NCI-H1436 treated with DMSO at 0.1 percent for 48 hours (cell line): ENCODE results near the gene CDKN2D.
"Not testable (repeated sequence)": the region's sequence is repeated elsewhere in the genome, so short reads cannot be mapped to it uniquely, and the experiment has no call there.

Source experiments
- DNase-seq: peaks from one replicate; lab custom pipeline; 2025; lab: John Stamatoyannopoulos, UW

CDKN2D gene

GRCh38 chr19:10580979-10581631, 12.3 kb upstream of the CDKN2D start:
- peak; percentile 62 for DNase-seq

DNA sequence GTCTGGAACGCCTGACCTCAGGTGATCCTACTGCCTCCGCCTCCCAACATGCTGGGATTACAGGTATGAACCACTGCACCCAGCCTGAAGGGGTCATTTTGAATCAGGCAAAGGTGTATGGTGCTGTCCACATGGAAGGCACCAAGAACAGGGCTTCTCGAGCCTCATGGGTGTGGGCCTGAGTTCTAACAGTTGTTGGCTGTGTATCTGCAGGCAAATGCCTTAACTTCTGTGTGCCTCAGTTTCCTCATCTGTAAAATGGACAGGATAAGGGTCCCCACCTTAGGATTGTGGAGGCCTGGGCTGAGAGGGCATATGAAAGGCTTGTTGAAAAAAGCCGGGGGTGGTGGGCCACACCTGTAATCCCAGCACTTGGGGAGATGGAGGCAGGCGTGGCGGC, 9.2 kb upstream of the CDKN2D start:
- no peak for DNase-seq

DNA sequence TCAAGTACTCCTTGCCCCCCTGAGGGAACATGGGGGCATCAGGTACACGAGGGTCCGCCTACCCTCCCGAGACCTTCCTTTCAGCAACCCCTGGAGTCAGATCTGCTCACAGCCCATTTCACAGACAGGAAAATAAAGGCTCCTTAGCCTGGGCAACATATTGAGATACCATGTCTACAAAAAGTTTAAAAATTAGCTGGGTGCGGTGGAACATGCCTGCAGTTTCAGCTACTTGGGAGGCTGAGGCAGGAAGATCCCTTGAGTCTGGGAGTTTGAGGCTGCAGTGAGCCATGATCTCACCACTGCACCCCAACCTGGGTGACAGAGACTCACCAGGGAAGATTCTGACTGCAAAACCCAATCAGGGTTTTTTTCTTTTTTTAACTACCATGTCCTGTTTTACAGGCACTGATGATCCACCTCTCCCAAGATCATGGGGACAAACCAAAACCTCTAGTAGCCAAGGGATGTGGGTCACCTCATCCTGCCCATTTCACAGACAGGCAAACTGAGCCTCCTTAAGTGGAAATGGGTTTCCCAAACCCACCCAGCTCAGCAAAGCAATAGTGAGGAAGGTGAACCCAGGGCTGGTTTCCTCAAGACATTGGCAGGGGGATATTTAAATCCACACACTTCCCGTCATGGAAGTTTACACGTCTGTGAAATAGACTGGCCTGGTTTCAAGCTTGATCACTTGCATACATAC, 6.4 kb upstream of the CDKN2D start:
- no peak for DNase-seq

DNA sequence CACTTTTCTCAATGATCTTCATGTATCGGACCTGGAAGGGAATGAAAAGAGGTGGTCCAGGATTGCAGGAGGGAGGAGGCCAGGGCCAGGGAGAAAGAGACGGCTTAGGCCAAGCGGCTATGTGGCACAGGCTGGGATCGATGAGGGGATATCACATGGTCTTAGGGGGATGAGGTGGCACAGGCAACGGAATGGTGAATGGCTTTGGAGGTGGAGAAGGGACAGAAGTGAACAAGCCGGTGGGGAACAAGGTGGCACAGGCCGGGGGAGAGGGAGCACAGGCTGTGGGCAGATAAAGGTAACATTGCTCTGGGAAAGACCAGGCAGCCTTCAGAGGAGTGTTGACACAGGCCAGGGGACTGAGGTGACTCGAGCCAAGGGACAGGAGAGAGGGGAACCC, 5.7 kb upstream of the CDKN2D start:
- no peak for DNase-seq

DNA sequence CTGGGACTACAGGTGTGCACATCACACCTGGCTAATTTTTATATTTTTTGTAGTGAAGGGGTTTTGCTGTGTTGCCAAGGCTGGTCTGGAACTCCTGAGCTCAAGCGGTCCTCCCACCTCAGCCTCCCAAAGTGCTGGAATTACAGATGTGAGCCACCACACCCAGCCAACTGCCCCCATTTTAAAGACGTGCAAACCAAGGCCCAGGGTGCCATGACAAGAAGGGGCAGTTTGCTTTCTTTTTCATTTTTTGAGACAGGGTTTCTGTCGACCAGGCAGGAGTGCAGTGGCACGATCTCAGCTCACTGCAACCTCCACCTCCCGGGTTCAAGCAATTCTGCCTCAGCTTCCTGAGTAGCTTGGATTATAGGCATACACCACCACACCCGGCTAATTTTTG, 5.0 kb upstream of the CDKN2D start:
- not testable (repeated sequence) for DNase-seq

DNA sequence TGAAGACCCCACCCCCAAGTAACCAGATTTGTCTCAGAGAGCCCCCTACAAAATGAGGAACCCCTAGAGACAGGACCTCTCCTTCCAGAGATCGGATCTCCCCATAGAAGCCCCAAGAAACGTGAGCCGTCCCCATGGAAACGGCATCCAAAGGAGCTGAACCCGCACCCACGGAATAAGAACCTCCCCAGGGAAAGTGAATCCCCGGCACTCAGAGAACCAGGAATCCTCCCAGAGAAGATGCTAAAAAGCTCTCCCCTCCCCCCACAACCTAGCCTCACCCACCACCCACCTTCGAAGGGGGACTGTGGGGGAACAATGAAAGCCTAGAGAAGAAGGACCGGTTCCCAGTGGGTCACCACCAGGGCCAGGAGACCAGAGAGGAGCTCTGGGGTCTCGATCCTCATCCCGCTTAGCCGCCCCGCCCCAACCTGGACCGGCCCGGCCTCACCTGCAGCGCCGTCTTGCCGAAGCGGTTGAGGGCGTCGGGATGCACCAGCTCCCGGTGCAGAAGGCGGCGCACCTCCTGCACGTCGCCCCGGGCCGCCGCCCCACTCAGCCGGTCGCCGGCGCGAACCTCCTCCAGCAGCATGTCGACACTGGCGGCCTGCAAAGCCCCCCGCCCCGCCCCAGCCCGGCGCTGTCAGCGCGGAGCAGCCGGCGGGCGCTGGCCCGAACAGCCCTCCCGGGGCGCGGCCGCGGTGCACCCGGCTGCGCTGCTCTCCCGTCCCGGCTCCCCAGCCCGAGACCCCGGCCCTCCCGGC, 535 bp downstream of the CDKN2D start:
- DNase-seq = no peak

- DNase-seq = no peak
Measured at GRCh38 chr19:10567656-10568055, 1.1 kb downstream of the CDKN2D start.

DNA sequence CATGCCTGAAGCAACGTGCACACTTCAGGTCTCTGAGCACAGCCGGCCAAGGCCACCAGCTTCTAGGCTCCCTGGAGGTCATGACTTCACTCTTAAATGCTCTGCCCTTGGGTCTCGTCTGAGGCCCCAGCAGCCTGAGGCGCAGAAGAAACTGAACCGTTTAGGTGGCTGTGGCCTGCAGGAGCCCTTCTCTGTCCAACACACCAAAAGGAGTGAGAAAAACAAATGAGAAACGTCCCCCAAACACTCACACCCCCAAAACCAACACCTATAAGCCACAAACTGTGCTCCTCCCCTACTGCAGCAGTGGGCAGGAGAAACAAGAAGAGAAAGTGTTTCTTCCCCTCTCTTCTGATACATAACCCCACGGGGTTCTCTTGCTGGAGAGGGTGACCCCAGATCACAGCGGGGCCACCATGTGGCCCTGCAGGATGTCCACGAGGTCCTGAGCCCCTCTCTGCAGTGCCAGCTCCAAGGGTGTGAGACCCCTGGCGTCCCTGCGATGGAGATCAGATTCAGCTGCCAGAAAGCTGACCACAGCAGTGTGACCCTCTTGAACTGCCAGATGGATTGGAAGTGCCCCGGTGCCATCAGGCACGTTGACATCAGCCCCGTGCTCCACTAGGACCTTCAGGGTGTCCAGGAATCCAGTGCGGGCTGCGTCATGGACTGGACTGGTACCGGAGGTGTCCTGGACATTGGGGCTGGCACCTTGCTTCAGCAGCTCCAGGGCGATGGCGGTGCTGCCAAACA, 1.9 kb downstream of the CDKN2D start:
- no peak for DNase-seq

- no peak for DNase-seq
Measured at GRCh38 chr19:10566408-10566657, 2.4 kb downstream of the CDKN2D start.

DNA sequence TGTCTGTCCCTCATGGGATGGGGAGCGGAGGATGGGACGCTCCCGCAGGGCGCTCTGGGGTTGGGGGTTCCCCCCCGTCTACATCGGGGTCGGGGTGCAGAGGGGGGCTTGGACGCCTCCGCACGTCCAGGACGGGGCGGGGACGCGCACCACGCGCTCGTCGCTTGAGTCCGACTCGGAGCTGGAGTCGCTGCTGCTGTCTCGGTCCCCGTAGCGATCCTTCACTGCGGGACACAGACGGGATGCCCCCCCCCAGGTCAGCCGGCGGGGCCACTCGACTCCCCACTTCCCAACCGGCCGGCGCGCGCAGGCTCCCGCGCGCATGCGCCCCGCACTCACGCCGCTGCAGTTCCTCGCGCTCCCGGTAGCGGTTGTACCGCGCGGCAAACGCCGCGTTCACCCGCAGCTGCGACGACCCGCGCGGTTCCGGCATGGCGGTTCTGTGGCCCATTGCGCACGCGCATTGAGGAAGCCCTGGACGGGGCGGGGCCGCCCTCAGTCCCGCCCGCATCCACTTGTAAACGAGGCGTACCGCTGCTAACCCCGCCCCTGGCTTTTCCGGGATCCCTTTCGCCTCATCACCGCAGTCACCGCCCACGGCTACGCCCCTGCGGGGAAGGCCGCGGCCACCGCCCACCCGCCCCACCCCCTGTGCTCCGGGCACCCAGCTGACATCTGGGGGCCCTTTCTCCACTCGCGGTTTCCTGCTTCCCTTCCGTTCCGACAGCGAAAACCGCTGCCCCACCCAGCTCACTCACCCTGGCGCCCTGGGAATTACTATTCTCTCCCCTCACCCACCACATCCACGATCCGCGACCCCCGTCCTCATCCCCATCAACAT, 3.0 kb downstream of the CDKN2D start, which contains the start of gene KRI1:
TSS of gene KRI1 (minus strand) at position 444 of the 841 bp plus-strand sequence. CDS start at position 433, 11 bp downstream.
- peak; percentile 77 for DNase-seq

DNA sequence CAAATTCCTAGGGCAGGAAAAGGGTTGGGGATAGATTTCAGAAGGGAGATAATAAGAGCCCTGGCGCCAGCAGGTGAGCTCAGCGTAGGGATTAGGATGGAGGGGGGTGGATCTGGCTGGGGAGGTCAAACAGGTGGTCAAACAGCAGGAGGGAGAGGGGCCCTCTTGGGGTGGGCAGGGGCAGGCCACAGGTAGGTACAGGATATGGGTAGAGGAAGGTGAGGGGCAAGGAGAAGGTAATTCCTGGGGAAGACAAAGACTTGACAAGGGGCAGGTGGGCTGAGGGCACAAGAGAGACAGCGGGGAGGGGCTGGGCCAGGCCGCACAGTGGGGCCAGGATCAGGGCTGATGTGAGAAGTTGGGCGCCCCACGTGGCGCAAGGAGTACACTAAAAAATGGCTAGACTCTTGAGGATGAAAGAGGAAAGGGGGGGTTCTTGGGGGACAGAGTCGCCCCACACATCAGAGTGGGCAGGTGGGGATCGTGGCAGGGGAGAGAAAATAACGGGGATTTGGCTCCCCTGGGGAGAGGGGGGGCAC, 3.7 kb downstream of the CDKN2D start:
- no peak for DNase-seq

- DNase-seq = no peak
Measured at GRCh38 chr19:10562609-10563008, 6.2 kb downstream of the CDKN2D start.

GRCh38 chr19:10560154-10560553, 8.6 kb downstream of the CDKN2D start:
- DNase-seq = no peak

GRCh38 chr19:10557603-10558197, 11.1 kb downstream of the CDKN2D start:
- DNase-seq = no peak

DNA sequence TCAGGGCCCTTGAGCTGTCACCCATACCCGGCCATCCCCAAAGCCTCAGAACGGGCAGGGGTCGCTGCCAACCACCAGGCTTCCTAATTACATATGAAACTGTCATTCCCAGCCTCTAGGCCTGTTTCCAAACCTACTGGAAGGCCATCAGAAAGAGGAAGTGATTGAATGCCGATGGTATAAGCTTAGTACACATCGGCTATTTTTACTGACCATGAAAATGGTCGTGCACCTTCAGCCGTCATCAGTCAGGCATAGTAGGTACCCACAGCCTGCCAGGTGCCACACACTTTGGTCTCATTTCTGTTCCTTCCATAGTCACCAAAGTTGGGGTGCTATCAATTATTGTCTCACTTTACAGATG, 13.2 kb downstream of the CDKN2D start:
- no peak for DNase-seq

DNA sequence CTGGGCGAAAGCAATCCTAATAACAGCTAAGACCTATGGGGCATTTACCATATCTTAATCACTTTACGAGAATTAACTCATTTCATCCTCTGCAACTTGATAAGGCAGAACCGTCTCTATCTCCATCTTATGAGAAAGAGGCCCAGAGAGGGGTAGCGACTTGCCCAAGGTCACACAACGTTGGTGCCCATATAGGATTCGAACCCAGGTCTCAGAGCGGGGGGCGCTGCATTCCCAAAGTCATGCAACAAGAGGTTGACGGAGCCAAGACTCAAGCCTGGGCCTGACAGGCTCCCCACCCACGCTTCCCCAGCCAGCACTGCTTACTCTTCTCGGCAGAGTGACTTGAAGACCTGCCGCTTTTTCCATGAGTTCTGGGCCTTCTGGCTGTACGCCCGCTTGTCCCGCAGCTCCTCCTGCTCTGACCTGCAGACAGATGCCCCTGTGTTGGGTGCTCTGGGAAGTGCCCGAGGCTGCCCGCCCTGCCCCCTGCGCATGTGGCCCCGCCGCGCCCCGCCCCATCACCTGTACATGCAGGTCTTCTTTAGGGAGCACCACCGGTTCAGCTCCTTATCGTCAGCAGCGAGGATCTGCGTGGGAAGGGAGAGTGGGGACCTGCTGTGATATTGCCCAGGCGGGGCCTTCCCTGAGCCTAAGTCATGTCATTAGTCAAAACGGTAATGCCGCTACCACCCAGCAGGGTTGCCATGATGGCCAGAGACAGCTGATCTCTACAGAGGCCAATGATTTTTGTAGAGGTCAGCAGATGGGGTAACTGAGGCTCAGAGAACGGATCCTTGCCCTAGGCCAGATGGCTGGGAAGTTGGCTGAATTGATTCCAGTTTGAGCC, 13.8 kb downstream of the CDKN2D start:
- no peak for DNase-seq

DNA sequence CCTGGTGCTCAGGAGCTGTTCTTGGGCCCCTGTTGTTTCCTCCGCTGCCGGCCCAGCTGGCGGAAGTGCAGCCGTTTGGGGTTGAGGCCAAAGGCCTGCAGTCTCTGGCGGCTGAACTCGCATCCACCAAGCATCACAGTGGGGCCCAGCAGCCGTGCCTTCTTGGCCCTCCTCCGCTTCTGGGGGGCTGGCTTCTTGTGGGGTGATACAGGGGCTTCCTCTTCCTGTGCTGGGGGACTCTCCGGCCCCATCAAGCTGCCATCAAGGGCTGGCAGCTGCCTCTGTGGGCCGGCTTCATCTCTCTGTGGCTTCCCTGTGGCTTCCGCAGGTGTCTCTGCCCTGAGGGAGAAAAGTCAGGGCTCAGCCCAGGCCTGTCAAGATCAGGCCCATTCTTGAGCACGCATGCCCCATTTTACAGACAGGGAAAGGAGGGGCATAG, 14.8 kb downstream of the CDKN2D start:
- DNase-seq = no peak

DNA sequence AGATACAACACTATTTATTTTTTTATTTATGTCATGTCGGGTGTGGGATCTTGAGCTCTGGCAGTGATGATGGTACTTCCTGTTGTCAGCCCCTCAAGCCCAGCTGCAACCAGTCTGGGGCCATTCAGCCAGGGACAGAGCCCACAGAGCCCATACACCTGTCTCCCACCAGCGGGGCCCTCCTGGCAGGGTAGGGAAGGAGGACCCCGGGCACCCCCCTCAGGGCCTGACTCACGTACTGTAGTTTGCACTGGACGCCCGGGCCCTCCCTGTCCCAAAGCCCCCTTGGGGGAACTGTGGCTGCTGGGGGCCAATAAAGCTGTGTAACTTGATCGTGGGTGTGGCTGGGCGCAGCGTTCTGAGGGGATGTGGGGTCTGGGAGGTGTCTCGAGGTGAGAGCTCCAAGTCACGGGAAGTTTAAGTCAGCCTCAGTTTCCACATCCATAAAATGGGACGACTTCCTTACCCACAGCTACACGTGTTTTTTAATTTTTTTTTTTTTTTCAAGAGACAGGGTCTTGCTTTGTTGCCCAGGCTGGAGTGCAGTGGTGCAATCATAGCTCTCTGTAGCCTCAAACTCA, 15.6 kb downstream of the CDKN2D start:
- no peak for DNase-seq

GRCh38 chr19:10552510-10553053, 16.2 kb downstream of the CDKN2D start:
- DNase-seq = no peak
